ENCODE data around the gene PATZ1. TPM values are rescaled to one million over a fixed set of nuclear protein-coding genes. Genes with fewer than 3 reads are reported as not detected.

The PATZ1 gene
- total and polyA plus RNA-seq, 9 donors = 26.3 to 44.5 (median 37.0) TPM

DNA sequence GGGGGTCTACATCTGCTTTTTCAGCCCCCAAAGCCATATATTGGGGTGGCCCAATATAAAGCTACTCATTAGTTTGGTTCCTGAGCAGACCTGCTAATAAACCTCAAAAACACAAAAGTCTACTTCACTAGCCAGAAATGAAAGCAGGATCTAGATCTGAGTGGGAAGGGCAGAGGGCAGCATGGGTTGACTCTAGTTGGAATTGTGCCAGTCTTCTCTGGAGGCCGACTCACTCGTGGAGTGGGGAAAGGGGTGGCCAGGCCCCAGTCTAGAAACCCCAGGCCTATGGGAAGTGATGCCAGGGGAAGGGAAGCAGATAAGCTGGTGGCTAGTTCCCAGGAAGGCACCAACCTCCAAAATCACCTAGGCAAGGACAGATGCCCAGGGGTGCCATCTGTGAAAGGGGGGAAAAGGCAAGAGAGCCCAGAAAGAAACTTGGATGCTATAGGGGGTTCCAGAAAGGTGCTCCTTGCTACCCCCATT is 5.3 kb downstream of the PATZ1 start:
- Histone ChIP-seq H3K9me3 (no peaks in the 10 kb centered on the region), H3K4me1 (ENCODE audit: insufficient read depth) (peaks cover 18% of the 10 kb centered on the region), H3K4me3 (no peak overlapping the region), H3K27me3 (no peaks in the 10 kb centered on the region), H3K27ac (no peak overlapping the region), H3K36me3 (no peaks in the 10 kb centered on the region)
- no peak for DNase-seq
- intact Hi-C loops (cut with DNase I) = loop anchor here in 2 of 4 donors (10.0 kb wide), 2 partner anchors 54 to 294 kb away; partner anchors contain the start of gene DRG1 (in 1 of the 2)
- TF ChIP-seq, protein P1, sequence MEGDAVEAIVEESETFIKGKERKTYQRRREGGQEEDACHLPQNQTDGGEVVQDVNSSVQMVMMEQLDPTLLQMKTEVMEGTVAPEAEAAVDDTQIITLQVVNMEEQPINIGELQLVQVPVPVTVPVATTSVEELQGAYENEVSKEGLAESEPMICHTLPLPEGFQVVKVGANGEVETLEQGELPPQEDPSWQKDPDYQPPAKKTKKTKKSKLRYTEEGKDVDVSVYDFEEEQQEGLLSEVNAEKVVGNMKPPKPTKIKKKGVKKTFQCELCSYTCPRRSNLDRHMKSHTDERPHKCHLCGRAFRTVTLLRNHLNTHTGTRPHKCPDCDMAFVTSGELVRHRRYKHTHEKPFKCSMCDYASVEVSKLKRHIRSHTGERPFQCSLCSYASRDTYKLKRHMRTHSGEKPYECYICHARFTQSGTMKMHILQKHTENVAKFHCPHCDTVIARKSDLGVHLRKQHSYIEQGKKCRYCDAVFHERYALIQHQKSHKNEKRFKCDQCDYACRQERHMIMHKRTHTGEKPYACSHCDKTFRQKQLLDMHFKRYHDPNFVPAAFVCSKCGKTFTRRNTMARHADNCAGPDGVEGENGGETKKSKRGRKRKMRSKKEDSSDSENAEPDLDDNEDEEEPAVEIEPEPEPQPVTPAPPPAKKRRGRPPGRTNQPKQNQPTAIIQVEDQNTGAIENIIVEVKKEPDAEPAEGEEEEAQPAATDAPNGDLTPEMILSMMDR (IDR thresholded peaks at IDR 0.05) = no peak
- TF ChIP-seq POLR2A (IDR thresholded peaks at IDR 0.05) (no peak), EP300 (IDR thresholded peaks at IDR 0.05) (no peak)
- 3 to 25% (median 9%) methylated on average over 2 of the region's 2 CpGs for WGBS, 3 donors

- H3K4me3 ChIP-seq = no peak overlapping the region
- H3K27me3 ChIP-seq = no peaks in the 10 kb centered on the region
- peaks cover 18% of the 10 kb centered on the region for H3K4me1 ChIP-seq (ENCODE audit: insufficient read depth)
- 87 to 93% (median 89%) methylated on average over 6 of the region's 6 CpGs for WGBS, 3 donors
- H3K27ac ChIP-seq = no peak overlapping the region
- intact Hi-C loops (cut with DNase I) = loop anchor here in 2 of 4 donors (10.0 kb wide), 2 partner anchors 54 to 294 kb away; partner anchors contain the start of gene DRG1 (in 1 of the 2)
- H3K36me3 ChIP-seq = no peaks in the 10 kb centered on the region
- TF ChIP-seq, protein P1 (IDR thresholded peaks at IDR 0.05) = no peak
- TF ChIP-seq EP300 (IDR thresholded peaks at IDR 0.05) = no peak
- no peak for TF ChIP-seq POLR2A (IDR thresholded peaks at IDR 0.05)
- no peaks in the 10 kb centered on the region for H3K9me3 ChIP-seq
- no peak for DNase-seq
These were observed 5.8 kb downstream of the PATZ1 start for GRCh38 chr22:31340360-31340759.

GRCh38 chr22:31339148-31339832 is 6.9 kb downstream of the PATZ1 start:
- Histone ChIP-seq H3K27me3 (no peaks in the 10 kb centered on the region), H3K4me1 (ENCODE audit: insufficient read depth) (peaks cover 12% of the 10 kb centered on the region), H3K9me3 (no peaks in the 10 kb centered on the region), H3K4me3 (no peak overlapping the region), H3K36me3 (no peaks in the 10 kb centered on the region), H3K27ac (peak overlapping the region in 1 of 2 donors; percentile 27)
- no peak for DNase-seq
- 23 to 39% (median 24%) methylated on average over 6 of the region's 6 CpGs for WGBS, 3 donors
- TF ChIP-seq POLR2A (IDR thresholded peaks at IDR 0.05) (no peak), EP300 (IDR thresholded peaks at IDR 0.05) (no peak)
- TF ChIP-seq, protein P1 (IDR thresholded peaks at IDR 0.05) = no peak
- intact Hi-C loops (cut with DNase I) = no loop called here

GRCh38 chr22:31337178-31337577 is 9.0 kb downstream of the PATZ1 start:
- WGBS, 3 donors = 80 to 84% (median 80%) methylated on average over 5 of the region's 5 CpGs
- Histone ChIP-seq H3K36me3 (no peaks in the 10 kb centered on the region), H3K27ac (no peak overlapping the region), H3K4me1 (ENCODE audit: insufficient read depth) (peaks cover 15% of the 10 kb centered on the region), H3K9me3 (no peaks in the 10 kb centered on the region), H3K4me3 (no peak overlapping the region), H3K27me3 (no peaks in the 10 kb centered on the region)
- intact Hi-C loops (cut with DNase I) = no loop called here
- TF ChIP-seq EP300 (IDR thresholded peaks at IDR 0.05) = no peak
- no peak for TF ChIP-seq POLR2A (IDR thresholded peaks at IDR 0.05)
- TF ChIP-seq, protein P1 (IDR thresholded peaks at IDR 0.05) = no peak
- no peak for DNase-seq

Data from ovary (tissue), 9 donors.